A549 treated with DMSO at 1 μM for 4 hours (cell line): Measurements from ENCODE around the gene ANKRD36C. TPM values are rescaled to one million over a fixed set of nuclear protein-coding genes. Genes with fewer than 3 reads are reported as not detected.

Source experiments
- total RNA-seq: library from RNA; stranded (reverse); fragments of 200-300 nt; extraction: Qiagen RNA extraction; gene quantifications from 5 replicates; pipeline ENCODE4 v1.2.3, GENCODE V29; 2022; ENCODE audit warnings: low read depth

Gene ANKRD36C
- 4.3 to 5.1 TPM (median 4.4 TPM) in 5 replicates for total RNA-seq

DNA sequence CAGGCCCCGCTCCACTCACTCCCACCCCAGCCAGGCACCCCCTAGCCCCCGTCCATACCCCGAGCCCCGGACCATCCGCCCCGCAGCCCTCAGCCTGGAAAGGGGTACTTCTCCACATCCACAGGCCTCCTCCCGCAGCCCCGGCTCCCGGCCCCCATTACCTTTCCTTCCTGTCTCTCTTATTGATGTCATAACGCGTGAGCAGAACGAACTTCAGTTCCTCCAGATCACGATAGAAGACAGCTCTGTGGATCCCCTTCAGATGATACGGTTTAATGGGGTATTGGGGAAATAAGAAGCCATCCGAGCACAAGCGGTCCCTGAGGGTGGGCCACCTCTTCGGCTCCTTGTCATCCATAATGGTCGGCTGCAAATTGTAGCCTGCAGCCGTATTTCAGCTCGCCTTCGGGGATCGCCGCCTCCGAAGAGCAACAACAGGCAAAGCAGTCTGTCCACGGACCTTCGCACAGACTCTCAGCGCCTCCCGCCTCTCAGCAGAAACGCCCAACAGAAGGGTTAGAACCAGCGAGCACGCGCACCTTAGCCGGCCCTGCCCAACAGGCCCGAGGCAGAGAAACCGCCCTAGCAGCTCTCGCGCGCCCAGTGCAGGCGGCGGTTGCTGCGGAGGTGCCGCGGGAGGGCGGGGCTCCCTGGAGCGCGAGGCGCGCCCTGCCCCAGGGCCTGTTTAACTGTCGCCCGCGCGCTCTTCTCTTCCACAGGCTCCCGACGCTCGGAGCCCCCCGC, at the start of gene ANKRD36C:
ANKRD36C (minus strand) TSS at position 474 of the 744 bp plus-strand sequence; CDS start at position 358, 116 bp downstream.

DNA sequence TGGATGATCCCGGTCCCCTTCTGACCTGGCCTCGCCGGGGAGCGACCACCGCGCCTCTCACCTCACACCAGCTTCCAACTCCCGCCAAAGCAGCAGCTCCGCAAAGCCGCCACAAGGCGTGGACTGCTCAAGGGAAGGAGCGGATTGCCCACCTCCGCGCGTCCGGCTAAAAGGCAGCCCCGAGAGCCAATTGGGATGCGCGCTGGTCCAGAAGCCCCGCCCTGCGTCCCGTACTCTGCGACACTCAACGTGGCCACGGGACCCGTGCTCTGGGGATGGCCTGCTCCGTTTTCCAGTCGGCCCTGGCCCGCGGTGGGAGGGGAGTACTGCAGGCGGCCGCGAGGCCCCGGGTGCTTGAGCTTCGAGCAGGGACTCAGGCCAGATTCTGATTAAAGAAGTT, 43.2 kb upstream of the ANKRD36C start, which contains the start of gene GPAT2:
GPAT2 (minus strand) TSS at position 125 of the 400 bp plus-strand sequence. CDS start 2,557 bp downstream, outside the sequence.

Other genes starting within 250 kb of the ANKRD36C start
- not detected in 5 replicates for gene GPAT2, start 43.1 kb upstream of the ANKRD36C start, total RNA-seq
- 0.03 to 0.09 TPM (median 0.08 TPM) in 4 of 5 replicates, not detected in the other for gene ADRA2B, start 124.7 kb upstream of the ANKRD36C start, total RNA-seq
- not detected in 5 replicates for gene ASTL, start 146.7 kb upstream of the ANKRD36C start, total RNA-seq
- 0.20 to 0.57 TPM (median 0.51 TPM) in 5 replicates for gene DUSP2, start 153.6 kb upstream of the ANKRD36C start, total RNA-seq
- gene STARD7, start 217.0 kb upstream of the ANKRD36C start, total RNA-seq: 95.6 to 110 TPM (median 106 TPM) in 5 replicates